COLO829 (cell line): ENCODE data around the gene NCKAP5L.
"Not testable (repeated sequence)": the region's sequence is repeated elsewhere in the genome, so short reads cannot be mapped to it uniquely, and the experiment has no call there.

Source experiments
- DNase-seq: peaks from one replicate; pipeline ENCODE4 v3.0.0; 2012; ENCODE audit warnings: low spot score

The NCKAP5L gene

GRCh38 chr12:49777341-49777740 is 50.9 kb downstream of the NCKAP5L start:
- no peak for DNase-seq

DNA sequence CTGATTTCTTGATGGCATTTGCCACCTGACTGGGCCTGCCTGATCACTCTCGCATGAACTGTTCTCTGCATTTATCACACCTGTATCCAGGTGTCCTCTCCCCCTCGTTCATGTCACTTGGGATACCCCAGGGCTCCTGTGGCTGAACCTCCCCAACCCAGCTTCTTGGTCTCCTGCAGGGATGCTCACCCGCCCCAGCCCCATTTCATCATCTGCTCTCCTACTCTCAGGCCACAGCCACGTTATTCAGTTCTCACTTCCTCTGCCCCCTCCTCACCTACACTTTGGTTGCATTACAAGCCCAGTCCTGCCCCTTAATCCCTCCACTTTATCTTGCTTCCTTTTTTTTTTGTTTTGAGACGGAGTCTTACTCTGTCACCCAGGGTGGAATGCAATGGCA is 51.4 kb downstream of the NCKAP5L start:
- DNase-seq, result no peak

DNA sequence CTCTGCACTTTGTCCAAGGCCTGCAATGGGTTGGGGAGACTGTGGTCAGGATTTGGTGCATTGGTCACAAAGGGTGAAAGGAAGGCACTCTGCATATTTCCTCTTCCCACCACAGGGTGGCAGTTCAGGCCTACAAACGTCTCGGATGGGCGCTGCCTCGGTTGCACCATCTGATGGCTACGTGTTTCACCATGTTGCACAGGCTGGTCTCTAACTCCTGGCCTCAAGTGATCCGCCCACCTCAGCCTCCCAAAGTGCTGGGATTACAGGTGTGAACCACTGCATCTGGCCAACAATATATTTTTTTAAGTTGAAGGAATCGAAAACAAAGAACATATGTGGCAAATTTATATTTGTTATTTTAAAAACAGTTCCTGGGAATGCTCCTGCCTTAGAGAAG is 51.8 kb downstream of the NCKAP5L start:
- peak; percentile 69 for DNase-seq

DNA sequence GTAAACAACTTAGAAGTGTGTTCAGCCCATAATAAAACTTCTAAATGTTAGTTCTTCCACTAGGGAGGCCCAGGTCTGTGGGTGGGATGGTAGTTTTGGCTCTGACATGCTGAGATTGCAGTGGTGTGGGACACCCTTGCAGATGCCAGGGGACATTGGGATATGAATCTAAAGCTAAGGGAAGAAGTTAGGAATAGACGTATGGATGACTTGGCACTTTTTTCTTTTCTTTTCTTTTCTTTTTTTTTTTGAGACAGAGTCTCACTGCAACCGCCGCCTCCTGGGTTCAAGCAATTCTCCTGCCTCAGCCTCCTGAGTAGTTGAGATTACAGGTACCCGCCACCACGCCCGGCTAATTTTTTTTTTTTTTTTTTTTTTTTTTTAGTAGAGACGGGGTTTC is 55.1 kb downstream of the NCKAP5L start:
- DNase-seq, result not testable (repeated sequence)

- DNase-seq, result no peak
Measured at GRCh38 chr12:49767333-49767732, 60.9 kb downstream of the NCKAP5L start.

- no peak for DNase-seq
Measured at GRCh38 chr12:49766115-49766455, 62.1 kb downstream of the NCKAP5L start.

- DNase-seq, result no peak
Measured at GRCh38 chr12:49764126-49764525, 64.1 kb downstream of the NCKAP5L start.

GRCh38 chr12:49763006-49763591 is 65.1 kb downstream of the NCKAP5L start:
- DNase-seq, result peak; percentile 39

GRCh38 chr12:49762468-49762847 is 65.8 kb downstream of the NCKAP5L start:
- DNase-seq, result no peak

GRCh38 chr12:49761677-49762467 is 66.3 kb downstream of the NCKAP5L start:
- no peak for DNase-seq

DNA sequence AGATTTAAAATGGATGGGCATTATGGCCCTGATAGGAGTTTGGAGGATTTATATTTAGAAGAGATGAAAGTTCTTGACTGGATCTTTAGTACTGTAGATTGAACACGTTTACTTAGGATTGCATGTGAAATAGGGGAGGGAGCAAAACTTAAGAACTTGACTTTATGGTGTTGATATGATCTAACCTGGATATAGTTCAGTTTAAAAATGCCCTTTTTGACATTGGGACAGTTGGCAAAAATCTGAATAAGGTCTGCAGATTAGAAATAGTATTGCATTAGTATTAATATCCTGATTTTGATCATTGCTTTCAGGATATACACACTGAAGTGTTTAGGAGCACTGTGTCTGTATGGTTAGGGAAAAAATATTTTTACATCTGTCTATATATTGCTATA is 77.2 kb downstream of the NCKAP5L start:
- DNase-seq, result no peak

DNA sequence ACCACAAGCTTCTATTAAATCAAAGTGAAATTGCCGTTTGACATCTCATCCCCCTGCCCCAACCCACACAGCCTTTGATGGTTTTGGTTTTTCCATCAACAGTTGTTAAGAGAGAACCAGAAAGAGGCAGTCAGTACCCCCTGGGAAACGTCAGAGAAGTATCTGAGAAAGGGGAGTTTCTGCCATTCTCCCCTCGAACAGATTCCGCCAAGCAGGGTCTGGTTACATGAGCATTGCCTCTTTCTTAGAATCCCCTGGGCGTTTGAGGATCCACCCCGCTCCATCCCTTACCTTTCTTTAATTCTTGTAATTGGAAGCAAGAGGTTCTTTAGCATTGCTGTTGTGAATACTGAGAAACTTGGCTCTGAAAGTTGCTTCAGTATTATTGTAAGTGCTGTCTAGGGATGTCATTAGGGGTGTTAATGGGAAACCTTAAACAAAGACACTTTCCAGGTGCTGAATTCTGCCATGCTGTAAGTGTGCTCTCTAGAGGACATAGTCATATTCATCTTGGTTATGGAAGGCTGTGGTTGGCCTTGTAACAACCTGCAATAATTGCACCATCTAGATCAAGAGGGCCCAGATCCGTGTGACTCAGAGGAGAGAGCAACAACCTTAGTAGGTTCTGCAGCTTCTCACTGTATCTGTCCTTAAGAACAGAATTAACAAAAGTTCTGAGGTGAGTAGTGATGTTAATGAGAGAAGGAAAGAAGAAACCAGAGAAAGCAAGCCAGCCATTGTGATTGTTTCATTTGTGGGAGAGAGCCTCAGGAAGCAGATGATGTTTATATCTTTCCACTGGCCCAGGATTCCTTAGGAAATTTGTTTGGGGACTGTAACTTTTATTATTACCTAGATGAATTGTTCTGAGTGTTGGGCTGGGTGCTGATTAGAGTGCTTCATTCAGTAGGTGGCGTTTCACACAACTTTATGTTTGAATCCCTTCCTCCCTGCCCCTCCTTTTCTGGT is 77.9 kb downstream of the NCKAP5L start:
- no peak for DNase-seq

DNA sequence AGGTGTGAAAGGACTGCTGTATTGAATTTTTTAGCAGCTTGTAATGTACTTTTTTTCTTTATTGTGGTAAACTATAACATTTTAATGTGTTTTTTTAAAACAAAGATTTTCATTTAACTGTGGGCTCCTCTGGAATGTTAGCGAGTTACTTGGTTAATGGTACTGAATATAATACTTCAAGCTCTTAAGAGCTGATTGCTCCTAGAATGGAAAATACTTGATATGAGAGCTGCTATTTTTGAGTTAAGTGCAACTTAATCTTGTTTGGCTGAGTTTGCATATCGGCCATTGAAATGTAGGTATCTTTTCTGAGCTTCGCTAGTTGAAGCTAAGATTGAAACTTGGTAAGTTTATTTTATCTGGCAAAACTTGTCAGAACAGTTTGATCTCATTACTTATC is 79.4 kb downstream of the NCKAP5L start:
- no peak for DNase-seq

DNA sequence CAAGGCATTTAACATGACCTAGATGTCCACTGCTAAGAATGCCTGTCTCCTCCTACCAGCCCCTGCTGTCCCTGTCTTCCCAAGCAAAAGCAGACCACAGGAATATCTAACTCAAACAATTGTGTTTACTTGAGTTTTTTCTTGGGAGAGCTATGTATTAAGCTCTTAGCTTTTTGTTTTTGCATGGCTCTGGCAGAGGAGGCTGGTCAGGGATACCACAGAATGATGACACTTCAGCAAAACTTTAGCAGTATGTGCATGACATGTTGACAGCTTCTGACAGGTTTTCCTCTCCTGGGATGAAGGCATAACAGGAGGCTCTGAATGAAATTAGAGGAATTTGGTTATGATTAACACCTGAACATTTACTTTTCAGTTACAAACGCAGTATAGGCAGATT is 79.9 kb downstream of the NCKAP5L start:
- no peak for DNase-seq

DNA sequence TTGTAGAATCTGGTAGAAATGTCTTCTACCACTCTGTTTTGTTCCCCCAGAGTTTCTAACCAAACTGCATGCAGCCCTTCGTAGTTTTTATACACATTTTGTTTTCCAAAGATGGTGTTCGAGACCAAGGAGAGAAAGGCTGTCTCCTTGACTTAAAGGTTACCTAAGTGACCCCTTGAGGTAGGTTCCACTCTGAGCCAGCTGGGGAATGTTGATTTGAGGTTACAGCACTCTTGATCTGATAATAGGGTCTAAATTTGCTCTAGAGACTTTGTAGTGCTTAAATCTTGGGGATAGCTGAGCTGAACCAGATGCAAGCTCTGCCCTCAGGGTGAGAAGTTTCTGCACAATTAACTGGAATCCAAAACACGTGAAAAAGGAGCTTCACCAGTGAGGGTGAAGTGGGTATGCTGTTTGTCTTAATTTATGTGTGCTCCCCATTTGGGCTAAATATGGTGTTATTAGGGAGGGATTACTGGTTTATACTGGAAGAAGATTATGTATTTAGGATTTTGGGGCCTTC is 83.8 kb downstream of the NCKAP5L start:
- no peak for DNase-seq

DNA sequence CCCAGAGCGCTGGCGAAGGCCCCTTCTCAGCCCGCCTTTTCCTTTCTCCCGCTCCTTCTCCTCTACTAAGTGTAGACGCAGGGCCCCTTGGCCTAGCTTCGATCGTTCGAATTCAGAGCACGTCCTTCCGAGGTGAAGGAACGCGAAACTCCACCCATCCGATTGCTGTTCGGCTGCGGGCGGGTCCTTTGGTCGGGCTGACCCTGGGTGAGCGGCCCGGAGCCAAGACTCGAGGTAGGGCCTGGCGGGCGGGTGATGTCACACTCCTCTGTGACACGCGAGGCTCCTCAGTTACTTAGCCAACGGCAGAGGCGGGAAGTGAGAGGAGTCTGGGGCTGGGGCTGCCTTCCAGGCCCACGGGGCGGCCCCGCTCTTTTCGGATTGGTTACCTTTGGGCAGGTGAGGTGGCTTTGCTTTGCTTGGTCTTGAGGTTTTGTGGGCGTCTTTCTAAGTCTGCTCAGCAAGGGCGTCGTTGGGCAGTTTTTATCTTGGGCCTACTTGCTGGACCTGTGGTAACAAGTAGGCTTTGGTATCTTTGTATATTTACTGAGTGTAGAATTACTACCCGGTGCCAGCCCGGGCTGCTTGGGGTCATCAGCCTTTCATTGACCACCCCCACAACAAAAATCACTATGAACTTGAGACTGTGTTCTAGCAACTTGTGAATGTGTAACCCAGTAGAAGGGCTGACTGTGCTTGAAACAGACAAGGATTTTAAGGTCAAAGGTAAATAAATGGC is 86.2 kb downstream of the NCKAP5L start:
- DNase-seq, result peak; percentile 28
